SK-N-SH (cell line): Measurements from ENCODE around the gene ZNF587. TPM values are rescaled to one million over a fixed set of nuclear protein-coding genes. Genes with fewer than 3 reads are reported as not detected.
"Not testable (repeated sequence)": the region's sequence is repeated elsewhere in the genome, so short reads cannot be mapped to it uniquely, and the experiment has no call there.

Experiments used
- CTCF ChIA-PET: fragments of 300-600, 350-600 bp; formaldehyde crosslinking; extraction: SDS; loops from one replicate; lab custom pipeline; 2021; lab: Yijun Ruan, JAX
- POLR2A ChIA-PET: fragments of 350-600 bp; sonication (Branson Sonifier 250); formaldehyde crosslinking; extraction: SDS; loops from one replicate; lab custom pipeline; 2020; ENCODE audit warnings: antibody characterized with exemption, inconsistent platforms; lab: Yijun Ruan, JAX
- DNase-seq: peaks from one replicate; pipeline ENCODE4 v3.0.0; 2012
- H2AFZ ChIP-seq: fragments of 200-600 bp; sonication (generic); 2 replicates; pipeline ENCODE4 v1.8.1; 2016; ENCODE audit warnings: antibody characterized with exemption, mild to moderate bottlenecking, low read depth
- H3F3A ChIP-seq: fragments of 200-600 bp; sonication (generic); replicated peaks from 2 replicates; pipeline ENCODE3; 2016; ENCODE audit warnings: antibody characterized with exemption, mild to moderate bottlenecking; ENCODE audit not compliant: insufficient read depth
- H3K27ac ChIP-seq, 2 experiments: fragments of 200-500 bp in 1 of 2; fragments of 200-600 bp in 1 of 2; sonication (Bioruptor generic) in 1 of 2; sonication (generic), shearing (Covaris generic) in 1 of 2; 2 replicates each; pipeline versions ENCODE4 v1.5.1 to v1.6.1; 2014 to 2016; ENCODE audit warnings: low read depth in 2 of 2, inconsistent platforms in 1 of 2, low read length in 1 of 2, mild to moderate bottlenecking in 1 of 2, mixed read lengths in 1 of 2
- H3K27me3 ChIP-seq: fragments of 200-600 bp; sonication (generic), shearing (Covaris generic); 2 replicates; pipeline ENCODE4 v1.6.1; 2016; ENCODE audit warnings: mixed run types; ENCODE audit not compliant: insufficient read depth
- H3K36me3 ChIP-seq, 2 experiments: fragments of 200-500 bp in 1 of 2; fragments of 200-600 bp in 1 of 2; sonication (Bioruptor generic) in 1 of 2; sonication (generic) in 1 of 2; replicated peaks in 1 of 2; 2 replicates each; pipeline versions ENCODE3 to v1.5.1; 2014 to 2016; ENCODE audit warnings: low read length in 1 of 2, mild to moderate bottlenecking in 1 of 2; ENCODE audit not compliant: insufficient read depth in 2 of 2, control insufficient read depth in 1 of 2
- H3K4me1 ChIP-seq, 2 experiments: fragments of 200-500 bp in 1 of 2; fragments of 200-600 bp in 1 of 2; sonication (Bioruptor generic) in 1 of 2; sonication (generic), shearing (Covaris generic) in 1 of 2; 2 replicates each; pipeline versions ENCODE4 v1.5.1 to v1.6.1; 2014 to 2016; ENCODE audit warnings: low read depth in 1 of 2, low read length in 1 of 2, mixed run types in 1 of 2; ENCODE audit not compliant: insufficient read depth in 2 of 2, control insufficient read depth in 1 of 2
- H3K4me2 ChIP-seq: fragments of 200-600 bp; sonication (generic), shearing (Covaris generic); 2 replicates; pipeline ENCODE4 v1.6.1; 2017; ENCODE audit warnings: mixed run types
- H3K4me3 ChIP-seq, 2 experiments: fragments of 200-500 bp in 1 of 2; fragments of 200-600 bp in 1 of 2; sonication (Bioruptor generic) in 1 of 2; sonication (generic), shearing (Covaris generic) in 1 of 2; 2 replicates each; pipeline versions ENCODE4 v1.5.1 to v1.8.1; 2014 to 2016; ENCODE audit warnings: low read depth in 2 of 2, inconsistent platforms in 1 of 2, low read length in 1 of 2, mild to moderate bottlenecking in 1 of 2, mixed read lengths in 1 of 2, moderate library complexity in 1 of 2
- H3K79me2 ChIP-seq: fragments of 200-600 bp; sonication (generic); 2 replicates; pipeline ENCODE4 v1.8.1; 2017; ENCODE audit warnings: mild to moderate bottlenecking; ENCODE audit not compliant: insufficient read depth
- H3K9ac ChIP-seq: fragments of 200-600 bp; sonication (generic); 2 replicates; pipeline ENCODE4 v1.6.1; 2017; ENCODE audit warnings: mixed run types
- H3K9me2 ChIP-seq: fragments of 200-600 bp; sonication (generic); 2 replicates; pipeline ENCODE4 v1.6.1; 2017; ENCODE audit warnings: mixed run types
- H3K9me3 ChIP-seq: fragments of 200-600 bp; sonication (generic); 2 replicates; pipeline ENCODE4 v1.6.1; 2017; ENCODE audit warnings: mixed run types, mild to moderate bottlenecking, moderate library complexity
- H4K20me1 ChIP-seq: fragments of 200-600 bp; sonication (generic); 2 replicates; pipeline ENCODE4 v1.6.1; 2017; ENCODE audit warnings: mild to moderate bottlenecking, mixed run types; ENCODE audit not compliant: insufficient read depth
- CHD2 ChIP-seq: fragments of 150-350 bp; IDR thresholded peaks from 2 replicates; pipeline ENCODE4 v1.6.1; 2018; ENCODE audit warnings: low read length; ENCODE audit not compliant: partially characterized antibody
- FOXJ3 ChIP-seq: sonication (generic); formaldehyde crosslinking; IDR thresholded peaks from 2 replicates; pipeline ENCODE4 v1.5.1; 2020; ENCODE audit warnings: mild to moderate bottlenecking, missing genetic modification reagents
- MEF2A ChIP-seq: IDR thresholded peaks from 2 replicates; pipeline ENCODE4 v1.4.0; 2012; ENCODE audit warnings: low read depth, borderline replicate concordance
- MXI1 ChIP-seq: IDR thresholded peaks from 2 replicates; pipeline ENCODE4 v1.6.1; 2012; ENCODE audit warnings: mild to moderate bottlenecking, low read depth, low read length, improper control_type of control experiment
- NRF1 ChIP-seq: IDR thresholded peaks from 2 replicates; pipeline ENCODE4 v1.6.1; 2012; ENCODE audit warnings: low read depth, mild to moderate bottlenecking, low read length
- RFX5 ChIP-seq: IDR thresholded peaks from 2 replicates; pipeline ENCODE4 v1.6.1; 2012; ENCODE audit warnings: mild to moderate bottlenecking, improper control_type of control experiment, low read length
- SMC3 ChIP-seq: IDR thresholded peaks from 2 replicates; pipeline ENCODE4 v1.6.1; 2012; ENCODE audit warnings: low read depth, low read length, improper control_type of control experiment
- TCF12 ChIP-seq: IDR thresholded peaks from 2 replicates; pipeline ENCODE4 v1.4.0; 2012
- WGBS: methylation state at CpG from one replicate; pipeline ENCODE4 v1.1.6; 2017; ENCODE audit warnings: low lambda C conversion rate; 5-methylcytosine and 5-hydroxymethylcytosine counted together
- polyA plus RNA-seq, 3 experiments: library from polyadenylated mRNA; depleted of rRNA; stranded (reverse); fragments of >200 nt; gene quantifications; 2 replicates each; pipeline ENCODE4 v1.2.3, GENCODE V29; 2012

The ZNF587 gene
- polyA plus RNA-seq, 1 of the 3 experiments (the other 2 are of a cell fraction): 7.4 TPM

- no peak for DNase-seq
- CTCF ChIA-PET: interaction anchor here (1.0 to 1.8 kb wide), 2 partner anchors 9 to 335 kb away, joined by 5 read pairs; partner anchors contain the start of gene ZNF587B
- WGBS: 52% methylated on average over 6 of the region's 6 CpGs
Measured at GRCh38 chr19:57820599-57820998, 29.1 kb upstream of the ZNF587 start.

GRCh38 chr19:57821095-57821494 lies 28.6 kb upstream of the ZNF587 start:
- H3K9me3 ChIP-seq, H3K36me3 ChIP-seq, H4K20me1 ChIP-seq, H2AFZ ChIP-seq, H3K9me2 ChIP-seq, H3K9ac ChIP-seq, H3K4me3 ChIP-seq, H3K4me1 ChIP-seq, H3K27ac ChIP-seq, CTCF ChIA-PET, DNase-seq, H3K27me3 ChIP-seq, POLR2A ChIA-PET, H3F3A ChIP-seq: not testable (repeated sequence)
- peaks cover 68% of the 10 kb centered on the region for H3K79me2 ChIP-seq
- H3K4me2 ChIP-seq: peak overlapping the region; percentile 88; the same call in 1 of the 2 replicates
- 94% methylated on average over 2 of the region's 3 CpGs for WGBS

More at GRCh38 chr19:57820599-57820998, 29.1 kb upstream of the ZNF587 start:
- peaks cover 63% of the 10 kb centered on the region for H3K79me2 ChIP-seq
- H3K36me3 ChIP-seq: peaks cover 0 to 7% of the 10 kb centered on the region in 2 experiments
- H3K4me2 ChIP-seq: peak overlapping the region; percentile 88
- H3K4me1 ChIP-seq: peaks cover 0 to 6% of the 10 kb centered on the region in 2 experiments; a peak in 2 of 4 replicates
- POLR2A ChIA-PET: no interaction called here
- no peak overlapping the region for H3K27ac ChIP-seq
- no peaks in the 10 kb centered on the region for H3K27me3 ChIP-seq
- no peaks in the 10 kb centered on the region for H3F3A ChIP-seq
- H2AFZ ChIP-seq: no peak overlapping the region
- H3K9me3 ChIP-seq: no peaks in the 10 kb centered on the region
- no peaks in the 10 kb centered on the region for H3K9me2 ChIP-seq
- TF ChIP-seq RFX5 (no peak), CHD2 (no peak), NRF1 (no peak), MEF2A (no peak), FOXJ3 (CRISPR knock-in tag) (no peak), TCF12 (no peak), MXI1 (no peak), SMC3 (no peak)
- 0 out of 2 replicates have a peak, but pooled peaks cover 3% of the 10 kb centered on the region for H4K20me1 ChIP-seq
- peak overlapping the region; percentile 92 to 98 for H3K4me3 ChIP-seq
- peak overlapping the region; percentile 91 for H3K9ac ChIP-seq

GRCh38 chr19:57821501-57821900 lies 28.2 kb upstream of the ZNF587 start:
- 92% methylated on average over 2 of the region's 3 CpGs for WGBS
- H3K4me3 ChIP-seq, DNase-seq, CTCF ChIA-PET, H3F3A ChIP-seq, H2AFZ ChIP-seq, H3K36me3 ChIP-seq, H3K27ac ChIP-seq, POLR2A ChIA-PET, H3K4me1 ChIP-seq, H3K9me3 ChIP-seq, H3K4me2 ChIP-seq, H3K9me2 ChIP-seq, H3K27me3 ChIP-seq, H4K20me1 ChIP-seq, H3K9ac ChIP-seq: not testable (repeated sequence)
- peaks cover 72% of the 10 kb centered on the region for H3K79me2 ChIP-seq

- H3K9ac ChIP-seq, H3K27ac ChIP-seq, H3K4me2 ChIP-seq, H4K20me1 ChIP-seq, H3K9me2 ChIP-seq, CTCF ChIA-PET, H3K4me1 ChIP-seq, POLR2A ChIA-PET, DNase-seq, H3K4me3 ChIP-seq, H2AFZ ChIP-seq, H3K9me3 ChIP-seq, H3K27me3 ChIP-seq, H3F3A ChIP-seq: not testable (repeated sequence)
- WGBS: 86% methylated on average over 2 of the region's 2 CpGs
- Histone ChIP-seq H3K36me3 (peaks cover 5 to 12% of the 10 kb centered on the region in 2 experiments), H3K79me2 (peaks cover 87% of the 10 kb centered on the region)
Measured at GRCh38 chr19:57823155-57823554, 26.5 kb upstream of the ZNF587 start.

GRCh38 chr19:57823608-57824007 lies 26.1 kb upstream of the ZNF587 start:
- H3K4me3 ChIP-seq, CTCF ChIA-PET, POLR2A ChIA-PET, H4K20me1 ChIP-seq, DNase-seq, H3K4me1 ChIP-seq, H3K9me3 ChIP-seq, H2AFZ ChIP-seq, H3K9ac ChIP-seq, H3K4me2 ChIP-seq, H3K27ac ChIP-seq, H3F3A ChIP-seq, H3K9me2 ChIP-seq, H3K27me3 ChIP-seq: not testable (repeated sequence)
- 73% methylated on average over 4 of the region's 4 CpGs for WGBS
- peaks cover 5 to 12% of the 10 kb centered on the region in 2 experiments for H3K36me3 ChIP-seq
- H3K79me2 ChIP-seq: peaks cover 92% of the 10 kb centered on the region
